Neural progenitor cell (in vitro differentiated cells): ENCODE measurements around the gene P4HA3.

ENCODE experiments used
- CTCF ChIP-seq: fragments of 200-600 bp; sonication (generic); IDR thresholded peaks from 2 replicates; pipeline ENCODE4 v1.5.1; 2017; ENCODE audit warnings: antibody characterized with exemption, mild to moderate bottlenecking
- EZH2 ChIP-seq: fragments of 200-600 bp; sonication (generic); IDR thresholded peaks from 2 replicates; pipeline ENCODE4 v1.6.1; 2017; ENCODE audit warnings: antibody characterized with exemption, mild to moderate bottlenecking, moderate library complexity
- EZH2phosphoT487 ChIP-seq: fragments of 200-600 bp; sonication (generic); IDR thresholded peaks from 2 replicates; pipeline ENCODE4 v1.6.1; 2017; ENCODE audit warnings: antibody characterized with exemption

- TF ChIP-seq CTCF = no peak
- TF ChIP-seq EZH2 = no peak
- TF ChIP-seq EZH2phosphoT487 = no peak
Observed at GRCh38 chr11:74320538-74320937, 9.1 kb upstream of the P4HA3 start.
